ENCODE measurements around the gene MTG1. TPM values are rescaled to one million over a fixed set of nuclear protein-coding genes. Genes with fewer than 3 reads are reported as not detected.
A peak's percentile ranks its signal among the peaks of the same experiment; 100 is the strongest.

Gene MTG1
- total and polyA plus RNA-seq, 10 of the 15 experiments (the other 5 are each of a cell fraction or from before 2014, with no cell fraction given): 6.2 to 104 (median 62.5) TPM

GRCh38 chr10:133378251-133379096, 15.5 kb upstream of the MTG1 start:
- 3% methylated on average over 65 of the region's 90 CpGs for WGBS (ENCODE audit: insufficient coverage, insufficient replicate concordance, low lambda C conversion rate, missing lambda C conversion rate)
- POLR2A ChIA-PET: interaction anchor here (0.6 to 3.1 kb wide), 5 partner anchors 10 to 101 kb away, joined by 3 to 31 read pairs (median 5); partner anchors contain the start of gene FUOM
- FAIRE-seq (peak; percentile 72), DNase-seq (ENCODE audit: low read depth, low spot score) (no peak), ATAC-seq (peak; percentile 73)
- SMC1A ChIA-PET (ENCODE audit: uncharacterized antibody, unreplicated experiment): interaction anchor here (1.3 to 2.3 kb wide), 3 partner anchors 10 to 17 kb away, joined by 3 to 11 read pairs (median 5); no protein-coding TSS in a partner anchor
- Histone ChIP-seq H3K36me3 (ENCODE audit: control insufficient read depth in 2 of 2, insufficient read depth in 2 of 2, low read length in 1 of 2) (no peaks in the 10 kb centered on the region), H3K4me3 (peak overlapping the region; percentile 69), H3K27ac (ENCODE audit: control insufficient read depth, insufficient read depth) (no peak overlapping the region), H3K9ac (ENCODE audit: control insufficient read depth, insufficient read depth, low read length) (peak overlapping the region; percentile 63), H4K20me1 (ENCODE audit: control insufficient read depth, insufficient read depth) (no peaks in the 10 kb centered on the region), H3K9me3 (replicated peaks; ENCODE audit: control insufficient read depth, insufficient read depth, low read length) (no peaks in the 10 kb centered on the region), H3K4me2 (ENCODE audit: control insufficient read depth, insufficient read depth) (peak overlapping the region; percentile 98), H2AFZ (ENCODE audit: control insufficient read depth, low read depth, low read length) (peak overlapping the region; percentile 90), H3K79me2 (ENCODE audit: control insufficient read depth, insufficient read depth, low read length) (peaks cover 3% of the 10 kb centered on the region; the same call in 1 of the 2 replicates), H3K27me3 (replicated peaks in 1 of 2; ENCODE audit: control insufficient read depth in 2 of 2, insufficient read depth in 2 of 2, low read length in 1 of 2) (no peaks in the 10 kb centered on the region), H3K4me1 (ENCODE audit: control insufficient read depth, insufficient read depth, low read length) (peaks cover 13% of the 10 kb centered on the region)
- CTCF ChIA-PET: interaction anchor here (1.5 kb wide), 1 partner anchor 11 kb away, joined by 4 read pairs; no protein-coding TSS in a partner anchor
- no TSS peak for BruUV-seq (replicated peaks)
- intact Hi-C loops (cut with micrococcal nuclease; ENCODE audit: unreplicated experiment): loop anchor here (1.0 kb wide), 1 partner anchor 11 kb away; no protein-coding TSS in a partner anchor
- RAD21 ChIA-PET (ENCODE audit: unreplicated experiment): interaction anchor here (0.8 to 3.8 kb wide), 4 partner anchors 9 to 23 kb away, joined by 4 to 13 read pairs (median 6); no protein-coding TSS in a partner anchor
- in situ Hi-C loops (cut with MboI): no loop called here
- no peak for TF ChIP-seq NFIC (IDR thresholded peaks at IDR 0.05; ENCODE audit: low read depth, low read length)
- no peak for TF ChIP-seq WRNIP1 (IDR thresholded peaks at IDR 0.05; ENCODE audit: borderline replicate concordance, low read depth, low read length)
- TF ChIP-seq IRF3 (IDR thresholded peaks at IDR 0.05): no peak
- TF ChIP-seq RELA (IDR thresholded peaks at IDR 0.05; ENCODE audit: borderline replicate concordance, partially characterized antibody): peak; percentile 34
- no peak for TF ChIP-seq RCOR1 (conservative IDR thresholded peaks at IDR 0.05; ENCODE audit: low read depth, low read length)
- no peak for TF ChIP-seq ZNF384 (IDR thresholded peaks at IDR 0.05; ENCODE audit: borderline replicate concordance, low read depth, low read length)
- TF ChIP-seq NR2C1 (IDR thresholded peaks at IDR 0.05): peak; percentile 51
- TF ChIP-seq EP300 (IDR thresholded peaks at IDR 0.05; ENCODE audit: borderline replicate concordance in 1 of 2, control insufficient read depth in 1 of 2, low read depth in 2 of 2, low read length in 2 of 2): no peak
- TF ChIP-seq SRF (IDR thresholded peaks at IDR 0.05; ENCODE audit: low read depth in 2 of 2, low read length in 2 of 2): no peak
- no peak for TF ChIP-seq MYB (IDR thresholded peaks at IDR 0.05; ENCODE audit: borderline replicate concordance, low read depth, low read length)
- TF ChIP-seq NBN (IDR thresholded peaks at IDR 0.05): peak; percentile 90
- peak; percentile 43; the same call in 1 of the 2 replicates for TF ChIP-seq POLR2A (IDR thresholded peaks at IDR 0.05; ENCODE audit: low read depth, low read length)
- TF ChIP-seq SMAD5 (IDR thresholded peaks at IDR 0.05; ENCODE audit: low read depth): no peak
- peak; percentile 84 for TF ChIP-seq NR2F1 (conservative IDR thresholded peaks at IDR 0.05)
- TF ChIP-seq BHLHE40 (IDR thresholded peaks at IDR 0.05; ENCODE audit: borderline replicate concordance in 1 of 2, low read depth in 2 of 2, low read length in 1 of 2): peak in 1 of 2 experiments; percentile 76; a peak in 2 of 4 replicates
- peak; percentile 67 for TF ChIP-seq BACH1 (IDR thresholded peaks at IDR 0.05; ENCODE audit: borderline replicate concordance)
- no peak for TF ChIP-seq KDM1A (IDR thresholded peaks at IDR 0.05; ENCODE audit: borderline replicate concordance)
- no peak for TF ChIP-seq POU2F2 (IDR thresholded peaks at IDR 0.05; ENCODE audit: borderline replicate concordance, low read depth, low read length)
- no peak for TF ChIP-seq BCL3 (IDR thresholded peaks at IDR 0.05; ENCODE audit: borderline replicate concordance, insufficient read depth, low read depth, low read length, poor library complexity, severe bottlenecking)
- no peak for TF ChIP-seq SPI1 (IDR thresholded peaks at IDR 0.05; ENCODE audit: borderline replicate concordance, insufficient read depth, low read depth, low read length)
- TF ChIP-seq ZNF24 (IDR thresholded peaks at IDR 0.05): no peak
